GM12878 (cell line): Measurements from ENCODE around the gene ZNF22. TPM values are rescaled to one million over a fixed set of nuclear protein-coding genes. Genes with fewer than 3 reads are reported as not detected.
A peak's percentile ranks its signal among the peaks of the same experiment; 100 is the strongest.

Experiments
- CBFB ChIP-seq: IDR thresholded peaks from 2 replicates; pipeline ENCODE4 v1.6.1; 2016; ENCODE audit warnings: antibody characterized with exemption, low read depth
- CBX5 ChIP-seq: sonication (generic); IDR thresholded peaks from 2 replicates; pipeline ENCODE4 v1.6.1; 2016; ENCODE audit warnings: low read depth, moderate library complexity, mild to moderate bottlenecking, inconsistent platforms
- FOXM1 ChIP-seq: IDR thresholded peaks from 2 replicates; pipeline ENCODE4 v1.6.1; 2012; ENCODE audit warnings: low read depth, mild to moderate bottlenecking, inconsistent platforms, low read length, moderate library complexity
- JUND ChIP-seq: IDR thresholded peaks from 2 replicates; pipeline ENCODE4 v1.6.1; 2012; ENCODE audit warnings: low read depth, mild to moderate bottlenecking, low read length, improper control_type of control experiment, moderate library complexity
- KAT2A ChIP-seq: conservative IDR thresholded peaks from 2 replicates; pipeline ENCODE4 v1.6.1; 2011; ENCODE audit warnings: low read depth, low read length; ENCODE audit not compliant: control insufficient read depth
- LARP7 ChIP-seq: fragments of 450-650 bp; IDR thresholded peaks from 2 replicates; pipeline ENCODE4 v1.6.1; 2017; ENCODE audit warnings: mild to moderate bottlenecking
- MEF2B ChIP-seq: fragments of 450-650 bp; IDR thresholded peaks from 2 replicates; pipeline ENCODE4 v1.6.1; 2018; ENCODE audit warnings: mild to moderate bottlenecking, moderate library complexity; ENCODE audit not compliant: partially characterized antibody, poor library complexity, severe bottlenecking
- MTA3 ChIP-seq: IDR thresholded peaks from 2 replicates; pipeline ENCODE4 v1.6.1; 2012; ENCODE audit warnings: low read length, inconsistent platforms, borderline replicate concordance
- NBN ChIP-seq: fragments of 450-650 bp; IDR thresholded peaks from 2 replicates; pipeline ENCODE4 v1.6.1; 2016
- NR2F1 ChIP-seq: fragments of 450-650 bp; conservative IDR thresholded peaks from 2 replicates; pipeline ENCODE4 v1.6.1; 2017; ENCODE audit warnings: mild to moderate bottlenecking
- RBBP5 ChIP-seq: fragments of 200-600 bp; sonication (generic); conservative IDR thresholded peaks from 2 replicates; pipeline ENCODE4 v1.6.1; 2016
- TCF12 ChIP-seq: IDR thresholded peaks from 2 replicates; pipeline ENCODE4 v1.6.1; 2011; ENCODE audit warnings: low read depth, mild to moderate bottlenecking, low read length
- USF2 ChIP-seq: IDR thresholded peaks from 2 replicates; pipeline ENCODE4 v1.6.1; 2011; ENCODE audit warnings: low read depth, low read length, improper control_type of control experiment, borderline replicate concordance
- WRNIP1 ChIP-seq: IDR thresholded peaks from 2 replicates; pipeline ENCODE4 v1.6.1; 2011; ENCODE audit warnings: low read depth, low read length, improper control_type of control experiment, borderline replicate concordance
- YY1 ChIP-seq: IDR thresholded peaks from 2 replicates; pipeline ENCODE4 v1.6.1; 2011; ENCODE audit warnings: low read depth, mild to moderate bottlenecking, low read length
- ZNF592 ChIP-seq: fragments of 450-650 bp; IDR thresholded peaks from 2 replicates; pipeline ENCODE4 v1.6.1; 2017; ENCODE audit warnings: mild to moderate bottlenecking, moderate library complexity
- ZNF622 ChIP-seq: fragments of 450-650 bp; IDR thresholded peaks from 2 replicates; pipeline ENCODE4 v1.6.1; 2017; ENCODE audit warnings: mild to moderate bottlenecking, inconsistent platforms
- ZNF687 ChIP-seq: fragments of 450-650 bp; IDR thresholded peaks from 2 replicates; pipeline ENCODE4 v1.6.1; 2017; ENCODE audit warnings: mild to moderate bottlenecking, moderate library complexity
- ZZZ3 ChIP-seq: IDR thresholded peaks from 2 replicates; pipeline ENCODE4 v1.6.1; 2011; ENCODE audit warnings: low read depth; ENCODE audit not compliant: control insufficient read depth, insufficient read length
- polyA plus RNA-seq, 11 experiments: library from polyadenylated mRNA; depleted of rRNA in 4 of 11; unstranded in 6 of 11; stranded (reverse) in 5 of 11; fragments of >200 nt; fragmentation: Nextera tagmentation in 4 of 11; fragmentation: Illumina TruSeq in 1 of 11; extraction: Ambion mirVana in 4 of 11; extraction: Trizol in 1 of 11; gene quantifications; 1 replicate in 1 of 11; 2 replicates in 10 of 11; pipeline versions ENCODE4 v1.2.1 to v1.2.3, GENCODE V29; 2011 to 2016; ENCODE audit warnings: inconsistent platforms in 2 of 11, missing spikeins in 2 of 11, low read depth in 1 of 11
- total RNA-seq, 4 experiments: library from RNA; depleted of rRNA in 3 of 4; stranded (reverse); fragments of >200 nt in 3 of 4; fragmentation: Illumina TruSeq in 1 of 4; extraction: Trizol in 1 of 4; gene quantifications; 2 replicates each; pipeline versions ENCODE4 v1.2.1 to v1.2.3, GENCODE V29; 2013 to 2021
- TF ChIP-seq, protein P1 (sequence below): IDR thresholded peaks from 2 replicates; pipeline ENCODE4 v1.6.1; 2012; ENCODE audit warnings: low read length, inconsistent platforms

ZNF22 gene
- total and polyA plus RNA-seq, 10 of the 15 experiments (the other 5 are each of a cell fraction or from before 2014, with no cell fraction given), result 31.1 to 74.4 (median 43.8) TPM

- peak; percentile 38; the same call in 1 of the 2 replicates for TF ChIP-seq YY1
- peak; percentile 57; the same call in 1 of the 2 replicates for TF ChIP-seq LARP7
- no peak for TF ChIP-seq CBX5
- TF ChIP-seq RBBP5, result no peak
- TF ChIP-seq NR2F1, result 0 out of 2 replicates have a peak, but pooled peaks have one; percentile 10
- peak; percentile 67 for TF ChIP-seq ZNF687
- no peak for TF ChIP-seq ZZZ3
- no peak for TF ChIP-seq WRNIP1
- no peak for TF ChIP-seq JUND
- TF ChIP-seq FOXM1, result no peak
- TF ChIP-seq ZNF622, result no peak
- TF ChIP-seq, protein P1, sequence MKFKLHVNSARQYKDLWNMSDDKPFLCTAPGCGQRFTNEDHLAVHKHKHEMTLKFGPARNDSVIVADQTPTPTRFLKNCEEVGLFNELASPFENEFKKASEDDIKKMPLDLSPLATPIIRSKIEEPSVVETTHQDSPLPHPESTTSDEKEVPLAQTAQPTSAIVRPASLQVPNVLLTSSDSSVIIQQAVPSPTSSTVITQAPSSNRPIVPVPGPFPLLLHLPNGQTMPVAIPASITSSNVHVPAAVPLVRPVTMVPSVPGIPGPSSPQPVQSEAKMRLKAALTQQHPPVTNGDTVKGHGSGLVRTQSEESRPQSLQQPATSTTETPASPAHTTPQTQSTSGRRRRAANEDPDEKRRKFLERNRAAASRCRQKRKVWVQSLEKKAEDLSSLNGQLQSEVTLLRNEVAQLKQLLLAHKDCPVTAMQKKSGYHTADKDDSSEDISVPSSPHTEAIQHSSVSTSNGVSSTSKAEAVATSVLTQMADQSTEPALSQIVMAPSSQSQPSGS, result 0 out of 2 replicates have a peak, but pooled peaks have one; percentile 6
- no peak for TF ChIP-seq MTA3
- 0 out of 2 replicates have a peak, but pooled peaks have one; percentile 25 for TF ChIP-seq NBN
- TF ChIP-seq ZNF592, result no peak
- no peak for TF ChIP-seq USF2
- no peak for TF ChIP-seq KAT2A
- TF ChIP-seq MEF2B, result peak; percentile 47
- peak; percentile 67 for TF ChIP-seq TCF12
- TF ChIP-seq CBFB, result no peak
Measured at GRCh38 chr10:44963772-44964633, 36.7 kb upstream of the ZNF22 start (continued).
